ENCODE results near the gene LCNL1. TPM values are rescaled to one million over a fixed set of nuclear protein-coding genes. Genes with fewer than 3 reads are reported as not detected.

Gene LCNL1
- total RNA-seq, 2 experiments from 2014 or later = not detected

GRCh38 chr9:136965771-136966484 is 16.9 kb upstream of the LCNL1 start:
- TF ChIP-seq, protein P1, sequence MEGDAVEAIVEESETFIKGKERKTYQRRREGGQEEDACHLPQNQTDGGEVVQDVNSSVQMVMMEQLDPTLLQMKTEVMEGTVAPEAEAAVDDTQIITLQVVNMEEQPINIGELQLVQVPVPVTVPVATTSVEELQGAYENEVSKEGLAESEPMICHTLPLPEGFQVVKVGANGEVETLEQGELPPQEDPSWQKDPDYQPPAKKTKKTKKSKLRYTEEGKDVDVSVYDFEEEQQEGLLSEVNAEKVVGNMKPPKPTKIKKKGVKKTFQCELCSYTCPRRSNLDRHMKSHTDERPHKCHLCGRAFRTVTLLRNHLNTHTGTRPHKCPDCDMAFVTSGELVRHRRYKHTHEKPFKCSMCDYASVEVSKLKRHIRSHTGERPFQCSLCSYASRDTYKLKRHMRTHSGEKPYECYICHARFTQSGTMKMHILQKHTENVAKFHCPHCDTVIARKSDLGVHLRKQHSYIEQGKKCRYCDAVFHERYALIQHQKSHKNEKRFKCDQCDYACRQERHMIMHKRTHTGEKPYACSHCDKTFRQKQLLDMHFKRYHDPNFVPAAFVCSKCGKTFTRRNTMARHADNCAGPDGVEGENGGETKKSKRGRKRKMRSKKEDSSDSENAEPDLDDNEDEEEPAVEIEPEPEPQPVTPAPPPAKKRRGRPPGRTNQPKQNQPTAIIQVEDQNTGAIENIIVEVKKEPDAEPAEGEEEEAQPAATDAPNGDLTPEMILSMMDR (IDR thresholded peaks at IDR 0.05) = no peak
- ATAC-seq (peak; percentile 81), DNase-seq (peak; percentile 73)
- no peaks in the 10 kb centered on the region for H3K27me3 Mint-ChIP-seq
- ChIA-PET POLR2A (interaction anchor here (2.3 kb wide), 1 partner anchor 9 kb away, joined by 10 read pairs; no protein-coding TSS in a partner anchor), CTCF (interaction anchor here (0.9 to 2.2 kb wide), 3 partner anchors 10 to 69 kb away, joined by 3 to 7 read pairs (median 3); no protein-coding TSS in a partner anchor)
- H3K27ac Mint-ChIP-seq = peak overlapping the region; percentile 53
- H3K36me3 Mint-ChIP-seq (ENCODE audit: low read depth) = no peaks in the 10 kb centered on the region
- H3K4me3 Mint-ChIP-seq = peak overlapping the region; percentile 39
- H3K9me3 Mint-ChIP-seq = no peaks in the 10 kb centered on the region
- peaks cover 23% of the 10 kb centered on the region for H3K4me1 Mint-ChIP-seq (ENCODE audit: low read depth)
- intact Hi-C loops (cut with micrococcal nuclease) = no loop called here

GRCh38 chr9:136968333-136969127 is 14.3 kb upstream of the LCNL1 start:
- Mint-ChIP-seq H3K27ac (no peak overlapping the region), H3K27me3 (no peaks in the 10 kb centered on the region), H3K36me3 (ENCODE audit: low read depth) (no peaks in the 10 kb centered on the region), H3K4me3 (no peak overlapping the region), H3K4me1 (ENCODE audit: low read depth) (peaks cover 17% of the 10 kb centered on the region), H3K9me3 (no peaks in the 10 kb centered on the region)
- TF ChIP-seq, protein P1 (IDR thresholded peaks at IDR 0.05) = no peak
- POLR2A ChIA-PET = interaction anchor here (0.5 kb wide), 1 partner anchor 190 kb away, joined by 3 read pairs; no protein-coding TSS in a partner anchor
- DNase-seq (no peak), ATAC-seq (no peak)
- intact Hi-C loops (cut with micrococcal nuclease) = no loop called here
- CTCF ChIA-PET = interaction anchor here (0.7 kb wide), 1 partner anchor 60 kb away, joined by 4 read pairs; the partner anchor contains the start of gene ABCA2

GRCh38 chr9:136969150-136969549 is 13.6 kb upstream of the LCNL1 start:
- Mint-ChIP-seq H3K27ac (no peak overlapping the region), H3K4me1 (ENCODE audit: low read depth) (peaks cover 17% of the 10 kb centered on the region), H3K9me3 (no peaks in the 10 kb centered on the region), H3K4me3 (no peak overlapping the region), H3K27me3 (no peaks in the 10 kb centered on the region), H3K36me3 (ENCODE audit: low read depth) (no peaks in the 10 kb centered on the region)
- DNase-seq (no peak), ATAC-seq (no peak)
- CTCF ChIA-PET = interaction anchor here (0.7 kb wide), 1 partner anchor 60 kb away, joined by 4 read pairs; the partner anchor contains the start of gene ABCA2
- POLR2A ChIA-PET = interaction anchor here (0.5 to 0.8 kb wide), 3 partner anchors 10 to 320 kb away, joined by 3 to 4 read pairs (median 3); no protein-coding TSS in a partner anchor
- intact Hi-C loops (cut with micrococcal nuclease) = no loop called here
- TF ChIP-seq, protein P1 (IDR thresholded peaks at IDR 0.05) = no peak

GRCh38 chr9:136969774-136970173 is 13.0 kb upstream of the LCNL1 start:
- ChIA-PET POLR2A (interaction anchor here (0.6 to 1.1 kb wide), 3 partner anchors 10 to 319 kb away, joined by 3 to 4 read pairs (median 3); no protein-coding TSS in a partner anchor), CTCF (no interaction called here)
- Mint-ChIP-seq H3K4me3 (no peak overlapping the region), H3K27ac (no peak overlapping the region), H3K27me3 (no peaks in the 10 kb centered on the region), H3K9me3 (no peaks in the 10 kb centered on the region), H3K4me1 (ENCODE audit: low read depth) (peaks cover 14% of the 10 kb centered on the region), H3K36me3 (ENCODE audit: low read depth) (no peaks in the 10 kb centered on the region)
- intact Hi-C loops (cut with micrococcal nuclease) = no loop called here
- TF ChIP-seq, protein P1 (IDR thresholded peaks at IDR 0.05) = no peak
- no peak for ATAC-seq
- DNase-seq = no peak

Measured in activated CD8-positive, alpha-beta T cell treated with anti-CD3 and anti-CD28 coated beads for 36 hours (primary cell).